Lower lobe of right lung (tissue), 2 donors: Measurements from ENCODE around the gene PODN. TPM values are rescaled to one million over a fixed set of nuclear protein-coding genes. Genes with fewer than 3 reads are reported as not detected.

Experiments
- ATAC-seq, 2 donors: fragments of 200-7000 bp; cut with Tn5 transposase; one replicate each; pipeline ENCODE4 v1.9.1; 2020 to 2022; ENCODE audit warnings: mild to moderate bottlenecking in 2 of 2, moderate library complexity in 2 of 2
- DNase-seq: peaks from one replicate; pipeline ENCODE4 v3.0.0-alpha.2; 2020
- H3K27ac ChIP-seq: fragments of 200-600 bp; one replicate; pipeline ENCODE4 v1.8.0; 2022
- H3K27me3 ChIP-seq: fragments of 200-600 bp; one replicate; pipeline ENCODE4 v1.8.0; 2022; ENCODE audit warnings: low read depth
- H3K36me3 ChIP-seq: fragments of 200-600 bp; one replicate; pipeline ENCODE4 v1.8.0; 2022; ENCODE audit warnings: mild to moderate bottlenecking
- H3K4me1 ChIP-seq: fragments of 200-600 bp; one replicate; pipeline ENCODE4 v1.8.0; 2022
- H3K4me3 ChIP-seq: fragments of 200-600 bp; one replicate; pipeline ENCODE4 v1.8.0; 2022; ENCODE audit warnings: mild to moderate bottlenecking
- H3K9me3 ChIP-seq: fragments of 200-600 bp; one replicate; pipeline ENCODE4 v1.8.0; 2022
- CTCF ChIP-seq: fragments of 200-600 bp; IDR thresholded peaks from one replicate; pipeline ENCODE4 v1.8.0; 2022; ENCODE audit warnings: antibody characterized with exemption, mild to moderate bottlenecking
- intact Hi-C: fragments of 100-400 bp; cut with DNase I; formaldehyde crosslinking; loops from one replicate; pipeline ENCODE4 v1.11.0; 2022
- total RNA-seq: library from RNA; stranded (reverse); fragmentation: NEBNext Ultra II Directional; extraction: Animal tissue kit (Norgen Biotek cat#: 25700); gene quantifications from one replicate; pipeline ENCODE4 v1.2.1, GENCODE V29; 2021
- donor health status: DM: no; HTN: yes; CAD: no; lungs with severe emphysema.

Gene PODN
- total RNA-seq, 1 donor from 2014 or later, result 64.0 TPM

GRCh38 chr1:53079251-53079650 is 17.2 kb downstream of the PODN start:
- H3K27ac ChIP-seq, result no peak overlapping the region
- H3K36me3 ChIP-seq, result peaks cover 4% of the 10 kb centered on the region
- ATAC-seq (no peak), DNase-seq (peak; percentile 24)
- TF ChIP-seq CTCF, result no peak
- H3K4me3 ChIP-seq, result no peak overlapping the region
- no peaks in the 10 kb centered on the region for H3K9me3 ChIP-seq
- no peaks in the 10 kb centered on the region for H3K4me1 ChIP-seq
- no peaks in the 10 kb centered on the region for H3K27me3 ChIP-seq
- intact Hi-C loops, result no loop called here

- no peak for TF ChIP-seq CTCF
- peak; percentile 20 for DNase-seq
These were observed 18.0 kb downstream of the PODN start for GRCh38 chr1:53080041-53080440.

GRCh38 chr1:53080769-53081168 is 18.8 kb downstream of the PODN start:
- Histone ChIP-seq H3K4me3 (no peak overlapping the region), H3K27ac (no peak overlapping the region), H3K27me3 (no peaks in the 10 kb centered on the region), H3K36me3 (peaks cover 4% of the 10 kb centered on the region), H3K9me3 (no peaks in the 10 kb centered on the region), H3K4me1 (no peaks in the 10 kb centered on the region)
- DNase-seq, result peak; percentile 45
- intact Hi-C loops, result no loop called here
- no peak for ATAC-seq
- TF ChIP-seq CTCF, result no peak

More at GRCh38 chr1:53080041-53080440, 18.0 kb downstream of the PODN start:
- Histone ChIP-seq H3K27me3 (no peaks in the 10 kb centered on the region), H3K9me3 (no peaks in the 10 kb centered on the region), H3K4me1 (no peaks in the 10 kb centered on the region), H3K27ac (no peak overlapping the region), H3K4me3 (no peak overlapping the region), H3K36me3 (peaks cover 4% of the 10 kb centered on the region)
- ATAC-seq, result no peak
- intact Hi-C loops, result no loop called here

- Histone ChIP-seq H3K27ac (no peak overlapping the region), H3K9me3 (no peaks in the 10 kb centered on the region), H3K36me3 (peaks cover 4% of the 10 kb centered on the region), H3K4me1 (no peaks in the 10 kb centered on the region), H3K27me3 (no peaks in the 10 kb centered on the region), H3K4me3 (no peak overlapping the region)
- intact Hi-C loops, result no loop called here
- peak; percentile 32 for DNase-seq
- no peak for TF ChIP-seq CTCF
- no peak for ATAC-seq
These were observed 19.5 kb downstream of the PODN start for GRCh38 chr1:53081384-53082066.

- Histone ChIP-seq H3K4me3 (no peak overlapping the region), H3K9me3 (no peaks in the 10 kb centered on the region), H3K27ac (no peak overlapping the region), H3K4me1 (no peaks in the 10 kb centered on the region), H3K36me3 (no peaks in the 10 kb centered on the region), H3K27me3 (no peaks in the 10 kb centered on the region)
- no peak for ATAC-seq
- intact Hi-C loops, result no loop called here
- peak; percentile 12 for DNase-seq
- no peak for TF ChIP-seq CTCF
These were observed 20.9 kb downstream of the PODN start for GRCh38 chr1:53082826-53083455.
